Activated CD4-positive, alpha-beta T cell treated with anti-CD3 and anti-CD28 coated beads, Interleukin-2, amount 50 U/mL, for 16 hours (primary cell): ENCODE results near the gene ARHGEF19.
"Not testable (repeated sequence)": the region's sequence is repeated elsewhere in the genome, so short reads cannot be mapped to it uniquely, and the experiment has no call there.

Experiments used
- DNase-seq: peaks from one replicate; pipeline ENCODE4 v3.0.0-alpha.2; 2020

ARHGEF19 gene

GRCh38 chr1:16212251-16212961, at the start of gene ARHGEF19:
Gene ARHGEF19 (minus strand): TSS chr1:16212652. CDS start chr1:16209054, 3,598 bp downstream.
- no peak for DNase-seq

DNA sequence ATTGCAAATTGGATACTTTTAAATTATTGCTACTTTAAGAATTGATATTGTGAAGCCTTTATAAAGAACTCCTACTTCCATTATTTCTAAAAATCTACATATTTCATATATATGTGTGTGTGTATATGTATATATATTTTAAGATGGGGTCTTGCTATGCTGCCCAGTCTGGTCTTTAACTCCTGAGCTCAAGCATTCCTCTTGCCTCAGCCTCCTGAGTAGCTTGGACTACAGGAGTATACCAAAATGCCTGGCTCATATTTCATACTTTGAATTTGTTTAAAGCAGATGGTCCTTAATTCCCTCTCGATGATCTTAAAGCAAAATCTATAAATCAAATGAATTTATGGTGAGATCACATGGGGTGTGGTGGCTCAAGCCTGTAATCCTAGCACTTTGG, 49.6 kb upstream of the ARHGEF19 start:
- no peak for DNase-seq

- no peak for DNase-seq
These were observed 48.4 kb upstream of the ARHGEF19 start for GRCh38 chr1:16260814-16261213.

GRCh38 chr1:16258591-16259135, 46.2 kb upstream of the ARHGEF19 start:
- no peak for DNase-seq

DNA sequence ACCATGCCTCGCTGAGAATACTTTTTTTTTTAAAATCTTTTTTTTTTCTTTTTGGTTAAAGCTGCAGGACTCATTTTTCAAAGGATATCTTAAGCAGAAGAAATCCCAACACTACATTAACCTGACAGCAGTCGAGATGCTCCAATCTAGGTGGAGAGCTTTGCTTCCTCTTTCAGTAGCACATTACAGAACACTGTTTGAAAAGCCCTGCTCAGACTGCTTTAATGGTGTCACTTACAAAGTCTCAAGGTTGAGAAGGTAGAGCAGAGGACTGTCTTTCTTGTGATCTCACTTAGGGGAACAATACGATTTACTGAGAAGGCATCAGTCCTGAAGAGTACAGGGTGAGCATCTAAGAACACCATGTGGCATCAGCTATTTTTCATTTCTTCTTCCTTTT, 45.5 kb upstream of the ARHGEF19 start:
- DNase-seq, result no peak

GRCh38 chr1:16257556-16257955, 45.1 kb upstream of the ARHGEF19 start:
- not testable (repeated sequence) for DNase-seq

DNA sequence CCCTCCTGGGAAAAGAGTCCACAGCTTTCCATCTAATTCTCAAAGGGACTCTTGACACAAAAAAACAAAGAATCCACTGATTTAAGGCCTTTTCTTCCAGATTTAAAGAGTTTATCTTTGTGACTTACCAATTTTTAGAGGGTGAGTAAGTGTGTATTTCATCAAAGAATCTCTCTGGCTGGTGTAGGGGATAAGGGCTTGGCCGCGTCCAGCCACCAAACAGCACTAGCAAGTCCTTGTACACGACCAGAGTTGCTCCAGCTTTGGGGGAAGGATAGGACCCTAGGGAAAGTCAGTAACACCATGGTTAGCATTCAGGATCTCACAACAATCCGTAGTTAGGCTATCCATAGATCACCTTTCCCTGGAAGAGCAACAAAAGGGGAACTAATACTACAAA, 44.0 kb upstream of the ARHGEF19 start:
- DNase-seq, result no peak

- no peak for DNase-seq
These were observed 41.9 kb upstream of the ARHGEF19 start for GRCh38 chr1:16254263-16254928.

DNA sequence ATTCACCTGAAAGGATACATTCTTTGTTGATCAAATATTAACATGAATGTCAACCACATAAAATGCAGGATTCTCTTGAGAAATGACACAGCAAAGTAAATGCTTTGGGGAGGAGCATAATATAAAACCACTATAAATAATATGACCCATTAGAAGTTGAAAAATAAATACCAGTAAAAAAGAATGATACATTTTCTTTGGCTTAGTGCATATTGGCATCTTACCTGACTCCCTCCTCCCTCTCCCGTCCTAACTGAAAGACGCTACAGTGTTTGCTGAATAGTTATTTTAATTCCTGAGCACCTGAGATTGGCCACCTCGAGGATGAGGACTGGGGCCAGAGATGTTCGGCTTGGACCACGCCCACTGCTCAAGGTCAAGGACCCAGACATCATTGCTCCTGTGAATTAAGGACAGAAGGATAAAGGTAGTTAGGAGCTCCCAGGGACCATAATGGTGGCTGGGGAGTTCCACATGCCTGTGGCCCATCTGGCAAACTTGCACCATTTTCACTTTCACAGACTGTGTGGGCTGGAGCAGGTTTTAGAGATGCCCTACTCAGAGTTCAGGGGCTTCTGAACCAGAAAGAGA, 41.0 kb upstream of the ARHGEF19 start:
- DNase-seq, result no peak

- DNase-seq, result no peak
These were observed 40.5 kb upstream of the ARHGEF19 start for GRCh38 chr1:16252912-16253311.

DNA sequence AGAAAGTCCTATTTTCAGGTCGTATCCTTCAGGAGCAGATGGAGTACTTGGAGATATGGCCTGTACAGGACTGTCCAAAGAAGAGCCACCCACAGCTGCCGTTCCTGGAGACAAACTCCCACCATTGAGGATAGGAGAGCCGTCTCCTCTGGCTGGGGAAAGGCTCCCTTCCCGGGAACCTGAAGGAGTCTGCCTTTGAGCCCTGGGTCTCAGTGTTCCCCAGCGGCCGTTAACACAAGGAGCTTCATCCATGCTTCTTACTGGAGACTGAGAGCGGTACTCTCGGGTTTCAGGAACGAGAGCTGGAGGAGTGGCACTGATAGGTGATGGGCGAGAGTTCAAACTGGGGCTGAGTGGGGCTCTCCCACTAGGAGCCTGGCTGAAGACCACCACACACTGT, 38.9 kb upstream of the ARHGEF19 start:
- no peak for DNase-seq

GRCh38 chr1:16250524-16251251, 38.2 kb upstream of the ARHGEF19 start:
- no peak for DNase-seq

- DNase-seq, result no peak
These were observed 37.3 kb upstream of the ARHGEF19 start for GRCh38 chr1:16249596-16250241.

GRCh38 chr1:16248603-16249516, 36.4 kb upstream of the ARHGEF19 start:
- DNase-seq, result no peak

- DNase-seq, result no peak
These were observed 35.6 kb upstream of the ARHGEF19 start for GRCh38 chr1:16248007-16248436.

- no peak for DNase-seq
These were observed 35.0 kb upstream of the ARHGEF19 start for GRCh38 chr1:16247441-16247840.

DNA sequence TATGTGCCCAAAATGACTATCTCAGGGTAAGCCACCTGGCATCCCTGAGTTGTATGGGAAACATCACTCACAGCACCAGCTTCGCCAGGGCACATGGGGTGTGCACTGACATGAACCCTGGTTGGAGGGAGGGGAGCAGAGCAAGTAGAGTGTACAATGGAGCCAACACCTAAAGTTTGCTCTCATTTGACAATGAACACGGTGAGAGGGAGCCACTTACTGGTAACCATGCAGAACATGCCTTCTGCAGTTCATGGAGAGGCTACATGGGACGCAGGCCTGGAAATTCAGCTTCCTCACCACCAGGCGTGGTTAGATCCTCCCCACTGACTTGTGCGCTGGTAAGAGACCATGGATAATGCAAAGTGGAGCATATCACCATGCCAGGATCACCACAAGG, 34.5 kb upstream of the ARHGEF19 start:
- DNase-seq, result no peak

DNA sequence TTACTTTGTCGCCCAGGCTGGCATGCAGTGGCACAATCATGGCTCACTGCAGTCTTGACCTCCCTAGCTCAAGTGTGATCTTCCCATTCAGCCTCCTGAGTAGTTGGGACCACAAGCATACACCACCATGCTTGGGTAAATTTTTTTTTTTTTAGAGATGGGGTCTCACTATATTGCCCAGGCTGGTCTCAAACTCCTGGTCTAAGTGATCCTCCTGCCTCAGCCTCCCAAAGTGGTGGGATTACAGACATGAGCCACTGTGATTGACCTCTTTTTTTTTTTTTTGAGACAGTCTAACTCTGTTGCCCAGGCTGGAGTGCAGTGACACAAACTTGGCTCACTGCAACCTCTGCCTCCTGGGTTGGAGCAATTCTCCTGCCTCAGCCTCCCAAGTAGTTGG, 33.8 kb upstream of the ARHGEF19 start:
- not testable (repeated sequence) for DNase-seq

DNA sequence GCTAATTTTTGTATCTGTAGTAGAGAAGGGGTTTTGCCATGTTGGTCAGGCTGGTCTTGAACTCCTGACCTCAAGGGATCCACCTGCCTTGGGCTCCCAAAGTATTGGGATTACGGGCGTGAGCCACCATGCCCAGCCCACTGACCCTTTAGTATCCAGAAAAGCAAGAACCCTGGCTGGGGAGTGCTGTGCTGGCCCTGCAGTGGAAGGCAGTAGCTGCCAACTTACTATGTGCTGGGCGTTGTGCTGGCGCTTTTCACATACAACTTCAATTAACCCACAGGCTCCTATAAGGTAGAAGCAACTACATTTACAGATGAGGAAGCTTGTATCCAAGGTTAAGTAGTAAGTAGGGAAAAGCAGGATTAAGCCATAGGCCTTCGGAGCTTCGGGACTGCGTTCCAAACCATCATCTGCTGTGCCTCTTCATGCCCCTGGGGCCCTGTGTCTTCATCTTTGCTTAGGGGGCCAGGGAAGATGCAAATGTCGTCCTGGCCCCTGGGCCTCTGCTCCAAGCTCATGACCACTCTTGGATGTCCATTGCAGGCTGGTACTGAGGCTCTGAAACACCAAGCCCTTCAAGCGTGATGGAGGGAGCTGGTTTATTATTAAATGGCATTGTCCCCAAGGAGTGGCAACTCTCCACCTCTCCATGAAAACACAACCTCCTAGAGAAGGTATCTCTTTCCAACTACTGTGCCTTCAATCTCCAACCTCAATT, 33.2 kb upstream of the ARHGEF19 start:
- no peak for DNase-seq

DNA sequence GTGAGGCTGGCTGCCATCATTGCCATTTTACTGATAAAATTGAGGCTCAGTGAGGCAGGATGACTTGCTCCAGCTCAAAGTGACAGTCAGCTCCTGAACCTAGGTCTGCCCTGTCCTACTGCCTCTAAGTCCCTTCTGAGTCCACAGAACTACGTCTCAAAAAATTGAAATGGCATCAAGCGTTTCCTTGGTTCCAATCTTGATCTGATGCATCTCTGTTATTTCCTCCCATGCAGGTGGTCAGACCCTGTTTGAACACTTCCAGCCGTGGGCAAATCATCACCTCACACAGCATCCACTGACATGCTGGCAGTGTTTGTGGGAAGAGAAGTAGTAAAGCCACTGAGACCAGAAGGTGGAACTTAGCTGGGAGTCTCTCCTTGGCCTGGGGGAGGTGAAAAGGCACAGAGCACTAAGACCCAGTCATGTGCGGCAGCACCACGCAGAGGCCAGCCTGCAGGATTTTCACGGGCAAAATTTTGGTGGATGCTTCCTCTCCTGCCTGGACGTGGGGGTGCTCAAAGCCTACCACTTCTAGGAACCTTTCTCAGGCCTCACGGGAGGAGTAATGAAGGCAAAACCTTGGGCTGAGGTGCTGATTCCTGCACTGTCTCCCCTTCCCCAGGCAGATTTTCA, 32.3 kb upstream of the ARHGEF19 start:
- DNase-seq, result no peak
